Stimulated activated CD4-positive, alpha-beta T cell treated with anti-CD3 and anti-CD28 coated beads, TNF-alpha, amount 100 ng/mL, for 1 hour (primary cell): Measurements from ENCODE around the gene DBF4.
"Not testable (repeated sequence)": the region's sequence is repeated elsewhere in the genome, so short reads cannot be mapped to it uniquely, and the experiment has no call there.

Experiments
- DNase-seq, 3 donors: peaks; one replicate each; pipeline ENCODE4 v3.0.0-alpha.2; 2020; ENCODE audit warnings: low read depth in 3 of 3, low spot score in 1 of 3

DBF4 gene

GRCh38 chr7:87882151-87882937, 6.1 kb downstream of the DBF4 start:
- no peak for DNase-seq

GRCh38 chr7:87885018-87885417, 8.7 kb downstream of the DBF4 start:
- no peak for DNase-seq

GRCh38 chr7:87886875-87887274, 10.6 kb downstream of the DBF4 start:
- no peak for DNase-seq

GRCh38 chr7:87895363-87895762, 19.1 kb downstream of the DBF4 start:
- DNase-seq: no peak

GRCh38 chr7:87899255-87899654, 23.0 kb downstream of the DBF4 start:
- DNase-seq: no peak

- not testable (repeated sequence) for DNase-seq
Observed at GRCh38 chr7:87907136-87907906, 31.0 kb downstream of the DBF4 start.

GRCh38 chr7:87908814-87909213, 32.5 kb downstream of the DBF4 start:
- not testable (repeated sequence) for DNase-seq

- no peak for DNase-seq
Observed at GRCh38 chr7:87912121-87912520, 35.8 kb downstream of the DBF4 start.

- DNase-seq: no peak
Observed at GRCh38 chr7:87918740-87919139, 42.4 kb downstream of the DBF4 start.

- DNase-seq: no peak
Observed at GRCh38 chr7:87919875-87920274, 43.6 kb downstream of the DBF4 start.

GRCh38 chr7:87920578-87920977, 44.3 kb downstream of the DBF4 start:
- DNase-seq: no peak

GRCh38 chr7:87922759-87923395, 46.6 kb downstream of the DBF4 start:
- not testable (repeated sequence) for DNase-seq

- DNase-seq: no peak
Observed at GRCh38 chr7:87926581-87927461, 50.5 kb downstream of the DBF4 start.

GRCh38 chr7:87933605-87933952, 57.3 kb downstream of the DBF4 start:
- no peak for DNase-seq

- DNase-seq: peak; percentile 50 to 54 (median 50)
Observed at GRCh38 chr7:87933953-87934698, 57.8 kb downstream of the DBF4 start, which contains the start of gene ADAM22. ADAM22 (plus strand) TSS chr7:87934251; CDS start chr7:87934466, 215 bp downstream.

GRCh38 chr7:87934699-87935383, 58.5 kb downstream of the DBF4 start:
- no peak for DNase-seq

GRCh38 chr7:87935384-87935706, 59.1 kb downstream of the DBF4 start:
- DNase-seq: no peak

- no peak for DNase-seq
Observed at GRCh38 chr7:87941138-87941537, 64.8 kb downstream of the DBF4 start.

GRCh38 chr7:87944547-87944946, 68.3 kb downstream of the DBF4 start:
- DNase-seq: no peak

GRCh38 chr7:87945926-87946325, 69.6 kb downstream of the DBF4 start:
- not testable (repeated sequence) for DNase-seq
